Vagina (tissue), 2 donors: Measurements from ENCODE around the gene FDPS.

Experiments
- POLR2A ChIP-seq, 2 donors: fragments of 450-650 bp; IDR thresholded peaks; one replicate each; pipeline ENCODE4 v1.6.1; 2017; ENCODE audit warnings: antibody characterized with exemption in 2 of 2, mild to moderate bottlenecking in 2 of 2, moderate library complexity in 2 of 2
- POLR2AphosphoS5 ChIP-seq, 2 donors: sonication (generic); formaldehyde crosslinking; IDR thresholded peaks; one replicate each; pipeline ENCODE4 v1.9.0; 2017; ENCODE audit warnings: antibody characterized with exemption in 2 of 2, mild to moderate bottlenecking in 2 of 2, low read depth in 1 of 2; ENCODE audit not compliant: insufficient read depth in 1 of 2
- TF ChIP-seq, protein P1 (sequence below), 3 experiments: fragments of 450-650 bp in 2 of 3; fragments of 200-600 bp in 1 of 3; sonication (generic) in 1 of 3; IDR thresholded peaks; one replicate each; pipeline ENCODE4 v1.5.1; 2017 to 2019; ENCODE audit warnings: antibody characterized with exemption in 3 of 3, mild to moderate bottlenecking in 2 of 3, moderate library complexity in 2 of 3

DNA sequence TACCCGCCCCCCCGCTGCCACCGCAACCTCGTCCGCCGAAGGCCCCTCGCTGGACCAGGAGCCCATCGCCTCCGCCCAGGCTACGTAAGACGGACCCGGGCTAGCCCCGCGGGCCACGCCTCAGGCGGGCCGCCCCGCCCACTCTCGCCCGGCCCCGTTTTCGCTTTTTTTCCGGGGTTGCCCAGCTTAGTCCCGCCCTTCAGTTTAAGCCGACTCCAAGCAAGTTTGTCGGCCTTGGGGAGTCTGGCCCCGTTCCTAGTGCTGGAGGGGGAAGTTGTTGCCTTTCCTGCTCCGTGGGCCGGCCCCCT, 15.0 kb downstream of the FDPS start:
- TF ChIP-seq, protein P1, sequence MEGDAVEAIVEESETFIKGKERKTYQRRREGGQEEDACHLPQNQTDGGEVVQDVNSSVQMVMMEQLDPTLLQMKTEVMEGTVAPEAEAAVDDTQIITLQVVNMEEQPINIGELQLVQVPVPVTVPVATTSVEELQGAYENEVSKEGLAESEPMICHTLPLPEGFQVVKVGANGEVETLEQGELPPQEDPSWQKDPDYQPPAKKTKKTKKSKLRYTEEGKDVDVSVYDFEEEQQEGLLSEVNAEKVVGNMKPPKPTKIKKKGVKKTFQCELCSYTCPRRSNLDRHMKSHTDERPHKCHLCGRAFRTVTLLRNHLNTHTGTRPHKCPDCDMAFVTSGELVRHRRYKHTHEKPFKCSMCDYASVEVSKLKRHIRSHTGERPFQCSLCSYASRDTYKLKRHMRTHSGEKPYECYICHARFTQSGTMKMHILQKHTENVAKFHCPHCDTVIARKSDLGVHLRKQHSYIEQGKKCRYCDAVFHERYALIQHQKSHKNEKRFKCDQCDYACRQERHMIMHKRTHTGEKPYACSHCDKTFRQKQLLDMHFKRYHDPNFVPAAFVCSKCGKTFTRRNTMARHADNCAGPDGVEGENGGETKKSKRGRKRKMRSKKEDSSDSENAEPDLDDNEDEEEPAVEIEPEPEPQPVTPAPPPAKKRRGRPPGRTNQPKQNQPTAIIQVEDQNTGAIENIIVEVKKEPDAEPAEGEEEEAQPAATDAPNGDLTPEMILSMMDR (IDR thresholded peaks at IDR 0.05) = no peak
- TF ChIP-seq POLR2AphosphoS5 (IDR thresholded peaks at IDR 0.05; ENCODE audit: insufficient read depth in 1 of 2, low read depth in 1 of 2) (no peak), POLR2A (IDR thresholded peaks at IDR 0.05) (peak in 1 of 2 donors; percentile 4)
